Gastroesophageal sphincter (tissue), 3 donors: Measurements from ENCODE around the gene HK2.

Source experiments
- POLR2A ChIP-seq, 2 donors: fragments of 450-650 bp; IDR thresholded peaks; one replicate each; pipeline ENCODE4 v1.6.1; 2017; ENCODE audit warnings: antibody characterized with exemption in 2 of 2, mild to moderate bottlenecking in 2 of 2, moderate library complexity in 1 of 2
- TF ChIP-seq, protein P1 (sequence below), 4 experiments: fragments of 200-600 bp in 2 of 4; fragments of 450-650 bp in 2 of 4; sonication (generic) in 1 of 4; IDR thresholded peaks; one replicate each; pipeline ENCODE4 v1.5.1; 2017 to 2019; ENCODE audit warnings: antibody characterized with exemption in 4 of 4, mild to moderate bottlenecking in 2 of 4, moderate library complexity in 2 of 4

DNA sequence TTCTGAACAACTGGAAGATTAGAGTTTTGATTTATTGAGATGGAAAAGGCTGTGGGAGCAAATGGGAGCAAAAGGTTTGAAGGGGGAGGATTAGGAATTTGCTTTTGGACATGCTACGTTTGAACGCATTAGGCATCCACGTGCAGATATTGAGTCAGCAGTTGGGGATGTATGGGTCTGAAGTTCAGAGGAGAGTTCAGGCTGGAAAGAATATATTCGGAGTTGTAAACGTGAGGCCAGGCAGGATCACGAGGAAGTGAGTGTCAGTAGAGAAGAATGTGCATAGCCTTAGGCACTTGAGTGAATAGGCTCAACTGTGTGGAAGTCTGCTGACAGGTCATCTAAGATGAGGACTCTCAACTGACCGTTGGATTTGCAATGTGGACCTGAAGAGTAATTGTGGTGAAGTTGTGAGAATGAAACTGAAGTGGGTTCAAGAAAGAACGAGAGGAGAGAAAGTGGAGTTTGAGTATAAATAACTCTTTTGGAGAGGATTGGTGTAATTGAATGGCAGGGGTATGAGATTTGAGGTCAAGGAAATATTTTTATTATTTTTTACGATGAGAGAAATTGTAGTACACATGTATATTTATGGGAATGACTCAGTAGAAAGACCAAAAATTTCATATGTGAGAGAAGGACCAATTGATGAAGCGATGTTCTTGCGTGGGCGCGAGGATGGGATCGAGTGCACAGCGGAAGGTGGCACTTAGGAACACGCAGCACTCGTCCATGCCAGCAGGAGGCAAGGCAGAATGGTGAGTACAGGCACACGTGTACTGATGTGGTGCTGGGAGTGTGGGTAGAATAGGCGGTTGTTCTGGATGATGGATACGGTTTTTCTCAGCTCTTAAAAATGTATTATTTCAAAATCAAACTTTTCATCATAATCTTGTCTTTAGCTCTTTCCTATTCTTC, 84.0 kb downstream of the HK2 start:
- TF ChIP-seq POLR2A (IDR thresholded peaks at IDR 0.05): no peak
- TF ChIP-seq, protein P1, sequence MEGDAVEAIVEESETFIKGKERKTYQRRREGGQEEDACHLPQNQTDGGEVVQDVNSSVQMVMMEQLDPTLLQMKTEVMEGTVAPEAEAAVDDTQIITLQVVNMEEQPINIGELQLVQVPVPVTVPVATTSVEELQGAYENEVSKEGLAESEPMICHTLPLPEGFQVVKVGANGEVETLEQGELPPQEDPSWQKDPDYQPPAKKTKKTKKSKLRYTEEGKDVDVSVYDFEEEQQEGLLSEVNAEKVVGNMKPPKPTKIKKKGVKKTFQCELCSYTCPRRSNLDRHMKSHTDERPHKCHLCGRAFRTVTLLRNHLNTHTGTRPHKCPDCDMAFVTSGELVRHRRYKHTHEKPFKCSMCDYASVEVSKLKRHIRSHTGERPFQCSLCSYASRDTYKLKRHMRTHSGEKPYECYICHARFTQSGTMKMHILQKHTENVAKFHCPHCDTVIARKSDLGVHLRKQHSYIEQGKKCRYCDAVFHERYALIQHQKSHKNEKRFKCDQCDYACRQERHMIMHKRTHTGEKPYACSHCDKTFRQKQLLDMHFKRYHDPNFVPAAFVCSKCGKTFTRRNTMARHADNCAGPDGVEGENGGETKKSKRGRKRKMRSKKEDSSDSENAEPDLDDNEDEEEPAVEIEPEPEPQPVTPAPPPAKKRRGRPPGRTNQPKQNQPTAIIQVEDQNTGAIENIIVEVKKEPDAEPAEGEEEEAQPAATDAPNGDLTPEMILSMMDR (IDR thresholded peaks at IDR 0.05): no peak
